GM18909 (cell line): Measurements from ENCODE around the gene NCAM1.
"Not testable (repeated sequence)": the region's sequence is repeated elsewhere in the genome, so short reads cannot be mapped to it uniquely, and the experiment has no call there.

Experiments
- ATAC-seq: cut with Tn5 transposase; IDR thresholded peaks from one replicate; pipeline ENCODE4 v1.9.1; 2021; ENCODE audit warnings: mild to moderate bottlenecking; ENCODE audit not compliant: unreplicated experiment, poor library complexity

The NCAM1 gene

GRCh38 chr11:113018913-113019312 is 57.7 kb downstream of the NCAM1 start:
- ATAC-seq, result no peak

- no peak for ATAC-seq
Measured at GRCh38 chr11:113019711-113020110, 58.5 kb downstream of the NCAM1 start.

GRCh38 chr11:113021111-113021510 is 59.9 kb downstream of the NCAM1 start:
- no peak for ATAC-seq

- no peak for ATAC-seq
Measured at GRCh38 chr11:113022262-113022661, 61.0 kb downstream of the NCAM1 start.

GRCh38 chr11:113023228-113023627 is 62.0 kb downstream of the NCAM1 start:
- no peak for ATAC-seq

- no peak for ATAC-seq
Measured at GRCh38 chr11:113023986-113024385, 62.8 kb downstream of the NCAM1 start.

- ATAC-seq, result no peak
Measured at GRCh38 chr11:113026778-113027177, 65.6 kb downstream of the NCAM1 start.

GRCh38 chr11:113034576-113034975 is 73.4 kb downstream of the NCAM1 start:
- no peak for ATAC-seq

- no peak for ATAC-seq
Measured at GRCh38 chr11:113035708-113036107, 74.5 kb downstream of the NCAM1 start.

GRCh38 chr11:113043698-113044097 is 82.5 kb downstream of the NCAM1 start:
- ATAC-seq, result no peak

GRCh38 chr11:113045146-113045545 is 83.9 kb downstream of the NCAM1 start:
- ATAC-seq, result no peak

- no peak for ATAC-seq
Measured at GRCh38 chr11:113046866-113047265, 85.6 kb downstream of the NCAM1 start.

- no peak for ATAC-seq
Measured at GRCh38 chr11:113048820-113049768, 87.9 kb downstream of the NCAM1 start.

- ATAC-seq, result not testable (repeated sequence)
Measured at GRCh38 chr11:113053042-113053441, 91.8 kb downstream of the NCAM1 start.

- no peak for ATAC-seq
Measured at GRCh38 chr11:113057038-113057437, 95.8 kb downstream of the NCAM1 start.

GRCh38 chr11:113059548-113059947 is 98.3 kb downstream of the NCAM1 start:
- no peak for ATAC-seq

GRCh38 chr11:113065330-113065729 is 104.1 kb downstream of the NCAM1 start:
- no peak for ATAC-seq

- no peak for ATAC-seq
Measured at GRCh38 chr11:113072237-113072858, 111.1 kb downstream of the NCAM1 start.

- ATAC-seq, result no peak
Measured at GRCh38 chr11:113073290-113073953, 112.2 kb downstream of the NCAM1 start.

- ATAC-seq, result no peak
Measured at GRCh38 chr11:113075586-113076095, 114.4 kb downstream of the NCAM1 start.

GRCh38 chr11:113077379-113077778 is 116.2 kb downstream of the NCAM1 start:
- ATAC-seq, result no peak
